OCI-LY3 (cell line): Measurements from ENCODE around the gene SPOCK1.

Source experiments
- H2AFZ ChIP-seq: fragments of 200-600, 300-600 bp; shearing (Covaris generic); 2 replicates; pipeline ENCODE4 v1.6.0; 2014; ENCODE audit warnings: antibody characterized with exemption, low read depth, low read length
- H3K27ac ChIP-seq: fragments of 200-600, 300-600 bp; sonication (generic); 2 replicates; pipeline ENCODE4 v1.5.1; 2014; ENCODE audit warnings: mild to moderate bottlenecking, low read length, moderate library complexity, mixed read lengths
- H3K27me3 ChIP-seq: fragments of 200-600, 300-600 bp; sonication (generic); 2 replicates; pipeline ENCODE4 v1.6.1; 2014; ENCODE audit warnings: low read depth, low read length, mixed read lengths
- H3K36me3 ChIP-seq: fragments of 200-600, 300-600 bp; sonication (generic); replicated peaks from 2 replicates; pipeline ENCODE3; 2014; ENCODE audit warnings: low read depth, low read length, mixed read lengths
- H3K4me1 ChIP-seq: fragments of 300-600, 200-600 bp; sonication (generic); 2 replicates; pipeline ENCODE4 v1.6.1; 2014; ENCODE audit warnings: low read length, mixed read lengths
- H3K4me2 ChIP-seq: fragments of 200-600, 300-600 bp; sonication (generic); 2 replicates; pipeline ENCODE4 v1.6.1; 2014; ENCODE audit warnings: low read length, mixed read lengths
- H3K4me3 ChIP-seq: fragments of 300-600, 200-600 bp; sonication (generic); 2 replicates; pipeline ENCODE4 v1.5.1; 2014; ENCODE audit warnings: antibody characterized with exemption, mild to moderate bottlenecking, low read length, moderate library complexity
- H3K79me2 ChIP-seq: fragments of 300-600, 200-600 bp; shearing (Covaris generic); 2 replicates; pipeline ENCODE4 v1.6.1; 2014; ENCODE audit warnings: mild to moderate bottlenecking, low read length, mixed read lengths
- H3K9ac ChIP-seq: fragments of 300-600, 200-600 bp; shearing (Covaris generic); 2 replicates; pipeline ENCODE4 v1.6.0; 2014; ENCODE audit warnings: mild to moderate bottlenecking, low read length, moderate library complexity
- H3K9me3 ChIP-seq: fragments of 200-600, 300-600 bp; shearing (Covaris generic); 2 replicates; pipeline ENCODE4 v1.6.1; 2014; ENCODE audit warnings: low read length, mixed read lengths; ENCODE audit not compliant: insufficient read depth
- H4K20me1 ChIP-seq: fragments of 200-600, 300-600 bp; sonication (generic); 2 replicates; pipeline ENCODE4 v1.6.1; 2016; ENCODE audit warnings: low read length, mixed read lengths; ENCODE audit not compliant: insufficient read depth
- EZH2phosphoT487 ChIP-seq: fragments of 200-600 bp; shearing (Covaris generic); IDR thresholded peaks from 2 replicates; pipeline ENCODE4 v1.6.1; 2018; ENCODE audit warnings: antibody characterized with exemption, mixed run types, low read depth
- TF ChIP-seq, protein P1 (sequence below): fragments of 200-600, 300-600 bp; sonication (generic); IDR thresholded peaks from 2 replicates; pipeline ENCODE4 v1.5.1; 2014; ENCODE audit warnings: antibody characterized with exemption, low read length, low read depth

SPOCK1 gene

GRCh38 chr5:137486707-137487106 lies 12.4 kb downstream of the SPOCK1 start:
- no peak for TF ChIP-seq EZH2phosphoT487
- TF ChIP-seq, protein P1, sequence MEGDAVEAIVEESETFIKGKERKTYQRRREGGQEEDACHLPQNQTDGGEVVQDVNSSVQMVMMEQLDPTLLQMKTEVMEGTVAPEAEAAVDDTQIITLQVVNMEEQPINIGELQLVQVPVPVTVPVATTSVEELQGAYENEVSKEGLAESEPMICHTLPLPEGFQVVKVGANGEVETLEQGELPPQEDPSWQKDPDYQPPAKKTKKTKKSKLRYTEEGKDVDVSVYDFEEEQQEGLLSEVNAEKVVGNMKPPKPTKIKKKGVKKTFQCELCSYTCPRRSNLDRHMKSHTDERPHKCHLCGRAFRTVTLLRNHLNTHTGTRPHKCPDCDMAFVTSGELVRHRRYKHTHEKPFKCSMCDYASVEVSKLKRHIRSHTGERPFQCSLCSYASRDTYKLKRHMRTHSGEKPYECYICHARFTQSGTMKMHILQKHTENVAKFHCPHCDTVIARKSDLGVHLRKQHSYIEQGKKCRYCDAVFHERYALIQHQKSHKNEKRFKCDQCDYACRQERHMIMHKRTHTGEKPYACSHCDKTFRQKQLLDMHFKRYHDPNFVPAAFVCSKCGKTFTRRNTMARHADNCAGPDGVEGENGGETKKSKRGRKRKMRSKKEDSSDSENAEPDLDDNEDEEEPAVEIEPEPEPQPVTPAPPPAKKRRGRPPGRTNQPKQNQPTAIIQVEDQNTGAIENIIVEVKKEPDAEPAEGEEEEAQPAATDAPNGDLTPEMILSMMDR, result no peak
- no peak overlapping the region for H3K4me3 ChIP-seq
- H3K27me3 ChIP-seq, result no peaks in the 10 kb centered on the region
- H3K4me1 ChIP-seq, result no peaks in the 10 kb centered on the region
- no peaks in the 10 kb centered on the region for H3K36me3 ChIP-seq
- no peak overlapping the region for H3K9ac ChIP-seq
- no peak overlapping the region for H2AFZ ChIP-seq
- H4K20me1 ChIP-seq, result no peaks in the 10 kb centered on the region
- no peaks in the 10 kb centered on the region for H3K9me3 ChIP-seq
- H3K79me2 ChIP-seq, result no peaks in the 10 kb centered on the region
- no peak overlapping the region for H3K27ac ChIP-seq
- no peak overlapping the region for H3K4me2 ChIP-seq

DNA sequence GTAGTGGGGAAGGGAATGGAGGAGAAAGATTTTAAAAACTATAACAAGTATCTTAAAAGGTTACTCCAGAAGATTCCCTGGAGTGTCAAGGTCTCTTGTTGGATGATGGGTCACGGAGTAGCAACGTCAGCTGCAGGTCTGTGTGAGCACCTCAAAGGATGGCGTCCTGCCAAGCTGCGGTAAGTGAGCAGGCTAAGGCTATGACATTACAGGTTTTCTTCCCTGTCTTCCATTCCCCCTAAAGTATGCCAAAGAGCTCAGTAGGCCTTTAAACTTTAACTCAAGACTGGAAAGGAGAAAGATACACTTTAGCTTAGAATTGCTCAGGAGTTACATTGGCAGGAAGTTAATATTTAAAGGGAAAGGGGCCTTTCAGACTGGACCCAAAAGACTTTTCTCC lies 17.5 kb downstream of the SPOCK1 start:
- Histone ChIP-seq H3K27ac (no peak overlapping the region), H3K4me2 (no peak overlapping the region), H3K9ac (no peak overlapping the region), H3K4me1 (no peaks in the 10 kb centered on the region), H3K36me3 (no peaks in the 10 kb centered on the region), H2AFZ (no peak overlapping the region), H4K20me1 (no peaks in the 10 kb centered on the region), H3K79me2 (no peaks in the 10 kb centered on the region), H3K4me3 (no peak overlapping the region), H3K9me3 (no peaks in the 10 kb centered on the region), H3K27me3 (no peaks in the 10 kb centered on the region)
- TF ChIP-seq, protein P1, result no peak
- no peak for TF ChIP-seq EZH2phosphoT487

DNA sequence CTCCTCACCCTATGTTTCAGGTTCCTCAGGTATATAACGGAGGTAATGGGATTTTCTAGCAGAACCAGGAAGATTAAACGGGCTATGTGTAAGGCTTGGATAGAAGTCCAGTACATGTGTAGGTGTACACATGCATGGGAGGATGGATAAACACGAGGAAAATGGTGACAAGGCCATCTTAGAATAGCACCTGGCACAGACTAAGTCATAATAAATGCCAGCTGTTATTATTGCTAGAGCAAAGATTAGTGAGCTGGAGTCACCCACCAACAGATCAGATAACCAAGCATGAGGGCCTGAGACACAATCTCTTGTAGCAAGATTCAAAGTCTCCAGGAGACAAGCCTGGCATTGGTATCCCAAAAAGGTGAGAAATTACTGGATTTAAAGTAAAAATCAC lies 21.1 kb downstream of the SPOCK1 start:
- Histone ChIP-seq H3K4me1 (no peaks in the 10 kb centered on the region), H3K4me3 (no peak overlapping the region), H4K20me1 (no peaks in the 10 kb centered on the region), H2AFZ (no peak overlapping the region), H3K27ac (no peak overlapping the region), H3K9me3 (no peaks in the 10 kb centered on the region), H3K36me3 (no peaks in the 10 kb centered on the region), H3K79me2 (no peaks in the 10 kb centered on the region), H3K9ac (no peak overlapping the region), H3K27me3 (no peaks in the 10 kb centered on the region), H3K4me2 (no peak overlapping the region)
- no peak for TF ChIP-seq EZH2phosphoT487
- TF ChIP-seq, protein P1, result no peak

DNA sequence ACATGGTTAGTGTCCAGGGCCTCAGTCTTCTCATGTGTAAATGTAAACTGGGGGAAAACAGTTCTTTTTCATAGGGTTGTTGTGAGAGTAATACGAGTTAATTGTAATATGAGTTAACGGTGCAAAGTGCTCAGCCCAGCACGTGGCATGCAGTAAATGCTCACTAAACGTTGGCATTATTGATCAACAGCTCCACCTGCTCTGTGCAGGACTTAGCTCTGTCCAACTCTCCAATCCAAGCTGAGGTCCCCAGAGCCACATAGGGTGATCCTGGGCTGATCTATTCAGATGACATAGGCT lies 28.3 kb downstream of the SPOCK1 start:
- Histone ChIP-seq H3K27me3 (no peaks in the 10 kb centered on the region), H3K9ac (no peak overlapping the region), H3K4me1 (no peaks in the 10 kb centered on the region), H4K20me1 (no peaks in the 10 kb centered on the region), H3K79me2 (no peaks in the 10 kb centered on the region), H3K9me3 (no peaks in the 10 kb centered on the region), H3K4me3 (no peak overlapping the region), H2AFZ (no peak overlapping the region), H3K27ac (no peak overlapping the region), H3K36me3 (no peaks in the 10 kb centered on the region), H3K4me2 (no peak overlapping the region)
- no peak for TF ChIP-seq EZH2phosphoT487
- TF ChIP-seq, protein P1, result no peak
